Neural crest cell (in vitro differentiated cells): ENCODE data around the gene AFDN. TPM values are rescaled to one million over a fixed set of nuclear protein-coding genes. Genes with fewer than 3 reads are reported as not detected.

Source experiments
- DNase-seq: peaks from one replicate; pipeline ENCODE4 v3.0.0; 2021; ENCODE audit warnings: low read depth, mixed read lengths, low spot score
- H3K27ac Mint-ChIP-seq: one replicate; pipeline ENCODE4 v1.8.0; 2021; ENCODE audit warnings: mild to moderate bottlenecking, mixed read lengths; ENCODE audit not compliant: unreplicated experiment
- H3K27me3 Mint-ChIP-seq: 2 replicates; pipeline ENCODE4 v1.8.0; 2021; ENCODE audit warnings: low read depth, mild to moderate bottlenecking, mixed read lengths
- H3K36me3 Mint-ChIP-seq: 2 replicates; pipeline ENCODE4 v1.8.0; 2021; ENCODE audit warnings: low read depth, mild to moderate bottlenecking, mixed read lengths
- H3K4me1 Mint-ChIP-seq: 2 replicates; pipeline ENCODE4 v1.8.0; 2021; ENCODE audit warnings: mixed read lengths
- H3K4me3 Mint-ChIP-seq: one replicate; pipeline ENCODE4 v1.8.0; 2021; ENCODE audit warnings: mild to moderate bottlenecking, mixed read lengths
- H3K9me3 Mint-ChIP-seq: 2 replicates; pipeline ENCODE4 v1.8.0; 2021; ENCODE audit warnings: mixed read lengths
- CTCF ChIP-seq: fragments of 200-600 bp; sonication (generic); conservative IDR thresholded peaks from 2 replicates; pipeline ENCODE4 v1.5.0; 2021; ENCODE audit warnings: antibody characterized with exemption, mild to moderate bottlenecking
- total RNA-seq: library from RNA; stranded (reverse); gene quantifications from 2 replicates; pipeline ENCODE4 v1.2.1, GENCODE V29; 2021

AFDN gene
- total RNA-seq, 1 donor from 2014 or later, result 143 TPM

- TF ChIP-seq CTCF, result no peak
- peaks cover 9% of the 10 kb centered on the region for H3K27me3 Mint-ChIP-seq
- no peaks in the 10 kb centered on the region for H3K36me3 Mint-ChIP-seq
- H3K4me3 Mint-ChIP-seq, result no peak overlapping the region
- H3K27ac Mint-ChIP-seq, result no peak overlapping the region
- H3K9me3 Mint-ChIP-seq, result no peaks in the 10 kb centered on the region
- peaks cover 19% of the 10 kb centered on the region for H3K4me1 Mint-ChIP-seq
- DNase-seq, result no peak
Observed at GRCh38 chr6:167794161-167795157, 32.3 kb upstream of the AFDN start.

DNA sequence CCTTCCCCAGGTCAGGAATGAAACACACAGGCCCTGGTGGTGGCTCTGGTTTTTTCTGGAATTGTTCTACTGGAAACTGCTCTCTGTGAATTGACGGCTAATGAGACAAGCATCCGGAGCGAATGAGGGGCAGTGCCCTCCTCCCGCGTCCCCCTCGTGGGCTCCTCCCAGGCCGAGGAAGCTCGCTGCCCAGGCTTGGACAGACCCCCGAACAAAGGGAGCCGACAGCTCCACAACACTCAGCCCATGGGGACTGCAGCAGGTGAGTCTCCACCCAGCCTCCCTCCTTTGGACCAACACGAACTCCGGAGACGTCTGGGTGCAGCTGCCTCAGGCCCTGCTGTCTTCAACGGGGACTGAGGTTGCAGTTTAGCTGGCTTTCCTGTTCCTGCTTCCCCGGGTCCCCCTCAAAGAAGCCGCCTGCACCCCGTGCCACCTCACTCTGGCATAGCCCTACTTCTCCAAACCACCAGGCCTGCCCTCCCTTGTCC, 31.3 kb upstream of the AFDN start:
- peaks cover 9% of the 10 kb centered on the region for H3K27me3 Mint-ChIP-seq
- H3K4me1 Mint-ChIP-seq, result peaks cover 21% of the 10 kb centered on the region
- H3K36me3 Mint-ChIP-seq, result no peaks in the 10 kb centered on the region
- TF ChIP-seq CTCF, result no peak
- no peaks in the 10 kb centered on the region for H3K9me3 Mint-ChIP-seq
- H3K4me3 Mint-ChIP-seq, result no peak overlapping the region
- no peak for DNase-seq
- H3K27ac Mint-ChIP-seq, result no peak overlapping the region

GRCh38 chr6:167795874-167796191, 30.9 kb upstream of the AFDN start:
- Mint-ChIP-seq H3K9me3 (no peaks in the 10 kb centered on the region), H3K4me3 (no peak overlapping the region), H3K27me3 (peaks cover 6% of the 10 kb centered on the region), H3K27ac (no peak overlapping the region), H3K36me3 (no peaks in the 10 kb centered on the region), H3K4me1 (peaks cover 18% of the 10 kb centered on the region)
- no peak for DNase-seq
- no peak for TF ChIP-seq CTCF

GRCh38 chr6:167796192-167796981, 30.3 kb upstream of the AFDN start:
- no peak overlapping the region for H3K27ac Mint-ChIP-seq
- H3K4me1 Mint-ChIP-seq, result peaks cover 17% of the 10 kb centered on the region
- DNase-seq, result no peak
- no peaks in the 10 kb centered on the region for H3K36me3 Mint-ChIP-seq
- no peak overlapping the region for H3K4me3 Mint-ChIP-seq
- no peak for TF ChIP-seq CTCF
- H3K9me3 Mint-ChIP-seq, result no peaks in the 10 kb centered on the region
- H3K27me3 Mint-ChIP-seq, result peaks cover 4% of the 10 kb centered on the region

DNA sequence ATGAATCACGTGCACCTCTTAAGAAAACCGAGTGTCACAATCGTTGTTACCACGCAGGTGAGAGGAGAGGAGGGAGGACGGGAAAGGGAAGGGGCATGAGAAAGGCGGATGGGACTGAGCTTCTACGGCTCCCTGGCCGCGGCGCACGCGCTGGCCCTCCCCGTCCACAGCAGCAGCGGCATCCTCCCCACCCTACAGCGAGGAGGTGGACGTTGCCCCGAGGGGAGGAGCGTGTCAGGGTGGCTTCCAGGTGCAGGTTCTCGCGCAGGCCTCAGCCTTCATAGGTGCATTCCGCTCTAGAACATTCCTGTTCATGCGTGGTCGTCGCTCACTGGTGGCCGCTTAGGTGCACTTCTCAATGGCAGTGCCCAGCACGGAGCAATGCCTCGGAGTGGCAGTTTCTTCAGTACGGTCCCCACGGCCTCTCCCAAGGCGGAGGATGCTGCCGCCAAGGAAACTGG, 29.7 kb upstream of the AFDN start:
- Mint-ChIP-seq H3K4me1 (peaks cover 17% of the 10 kb centered on the region), H3K27me3 (peaks cover 2% of the 10 kb centered on the region), H3K9me3 (no peaks in the 10 kb centered on the region), H3K27ac (no peak overlapping the region), H3K36me3 (no peaks in the 10 kb centered on the region), H3K4me3 (no peak overlapping the region)
- TF ChIP-seq CTCF, result no peak
- no peak for DNase-seq
